Measurements from ENCODE around the gene RMND1.

The RMND1 gene

GRCh38 chr6:151494235-151494935 is 42.5 kb upstream of the RMND1 start:
- no peak; the same call in 1 of the 2 replicates for TF ChIP-seq EZH2phosphoT487 (IDR thresholded peaks at IDR 0.05; ENCODE audit: borderline replicate concordance, low read length)
- TF ChIP-seq CTCF (IDR thresholded peaks at IDR 0.05; ENCODE audit: low read depth, low read length, poor library complexity, severe bottlenecking), result no peak
- Histone ChIP-seq H3K4me1 (ENCODE audit: control insufficient read depth, low read length) (peaks cover 11% of the 10 kb centered on the region), H3K27me3 (ENCODE audit: control insufficient read depth, low read length) (peaks cover 40% of the 10 kb centered on the region), H3K9me2 (replicated peaks; ENCODE audit: control insufficient read depth, low read length) (no peaks in the 10 kb centered on the region), H4K20me1 (ENCODE audit: control insufficient read depth, insufficient read depth, low read depth, low read length) (no peaks in the 10 kb centered on the region), H3K36me3 (ENCODE audit: control insufficient read depth, low read length) (no peaks in the 10 kb centered on the region), H3F3A (ENCODE audit: control insufficient read depth, insufficient read depth) (no peaks in the 10 kb centered on the region), H3K27ac (ENCODE audit: low read depth, low read length) (no peak overlapping the region), H3K4me3 (ENCODE audit: low read length) (peak overlapping the region; percentile 61), H3K79me2 (ENCODE audit: control insufficient read depth, low read length) (no peaks in the 10 kb centered on the region), H3K9me3 (ENCODE audit: control insufficient read depth, insufficient read depth, low read length) (no peaks in the 10 kb centered on the region), H3K4me2 (ENCODE audit: low read length) (peak overlapping the region; percentile 68)

- H3K27ac ChIP-seq (ENCODE audit: low read depth, low read length), result no peak within 1 kb of the TSS
- peak within 1 kb of the TSS; percentile 61 for H3K4me3 ChIP-seq (ENCODE audit: low read length)
- TF ChIP-seq CTCF (IDR thresholded peaks at IDR 0.05; ENCODE audit: low read depth, low read length, poor library complexity, severe bottlenecking) (no peak), EZH2phosphoT487 (IDR thresholded peaks at IDR 0.05; ENCODE audit: borderline replicate concordance, low read length) (0 out of 2 replicates have a peak, but pooled peaks have one; percentile 13)
- no peaks in the 10 kb centered on the region for H3K9me3 ChIP-seq (ENCODE audit: control insufficient read depth, insufficient read depth, low read length)
- H3K79me2 ChIP-seq (ENCODE audit: control insufficient read depth, low read length), result no peaks in the 10 kb centered on the region
- H3K9me2 ChIP-seq (replicated peaks; ENCODE audit: control insufficient read depth, low read length), result no peaks in the 10 kb centered on the region
- no peaks in the 10 kb centered on the region for H4K20me1 ChIP-seq (ENCODE audit: control insufficient read depth, insufficient read depth, low read depth, low read length)
- peaks cover 11% of the 10 kb centered on the region for H3K4me1 ChIP-seq (ENCODE audit: control insufficient read depth, low read length)
- peaks cover 40% of the 10 kb centered on the region for H3K27me3 ChIP-seq (ENCODE audit: control insufficient read depth, low read length)
- H3K4me2 ChIP-seq (ENCODE audit: low read length), result peak within 1 kb of the TSS; percentile 68
- H3K36me3 ChIP-seq (ENCODE audit: control insufficient read depth, low read length), result no peaks in the 10 kb centered on the region
- H3F3A ChIP-seq (ENCODE audit: control insufficient read depth, insufficient read depth), result no peaks in the 10 kb centered on the region
Measured at GRCh38 chr6:151493804-151494234, 41.9 kb upstream of the RMND1 start, which contains the start of gene CCDC170. TSS of gene CCDC170 (plus strand) at chr6:151494017. CDS start at chr6:151494129, 112 bp downstream.

- H3K36me3 ChIP-seq (ENCODE audit: control insufficient read depth, low read length), result no peaks in the 10 kb centered on the region
- H3K27me3 ChIP-seq (ENCODE audit: control insufficient read depth, low read length), result peaks cover 38% of the 10 kb centered on the region
- peaks cover 11% of the 10 kb centered on the region for H3K4me1 ChIP-seq (ENCODE audit: control insufficient read depth, low read length)
- H3K9me3 ChIP-seq (ENCODE audit: control insufficient read depth, insufficient read depth, low read length), result no peaks in the 10 kb centered on the region
- no peaks in the 10 kb centered on the region for H3K9me2 ChIP-seq (replicated peaks; ENCODE audit: control insufficient read depth, low read length)
- H3F3A ChIP-seq (ENCODE audit: control insufficient read depth, insufficient read depth), result no peaks in the 10 kb centered on the region
- TF ChIP-seq CTCF (IDR thresholded peaks at IDR 0.05; ENCODE audit: low read depth, low read length, poor library complexity, severe bottlenecking) (no peak), EZH2phosphoT487 (IDR thresholded peaks at IDR 0.05; ENCODE audit: borderline replicate concordance, low read length) (no peak)
- no peaks in the 10 kb centered on the region for H3K79me2 ChIP-seq (ENCODE audit: control insufficient read depth, low read length)
- peak overlapping the region; percentile 61 for H3K4me3 ChIP-seq (ENCODE audit: low read length)
- no peak overlapping the region for H3K27ac ChIP-seq (ENCODE audit: low read depth, low read length)
- peak overlapping the region; percentile 68 for H3K4me2 ChIP-seq (ENCODE audit: low read length)
- no peaks in the 10 kb centered on the region for H4K20me1 ChIP-seq (ENCODE audit: control insufficient read depth, insufficient read depth, low read depth, low read length)
Measured at GRCh38 chr6:151493161-151493803, 41.4 kb upstream of the RMND1 start.

Data from DOHH2 (cell line).